Kidney (tissue), 14 donors: ENCODE data around the gene CCDC63. TPM values are rescaled to one million over a fixed set of nuclear protein-coding genes. Genes with fewer than 3 reads are reported as not detected.

ENCODE experiments used
- DNase-seq, 5 donors: peaks; one replicate each; pipeline ENCODE4 v3.0.0-alpha.2; 2013 to 2020
- FAIRE-seq: peaks from 2 replicates; lab custom pipeline; 2012; peaks lifted over from hg19 to GRCh38; lab: Jason Lieb, UNC
- H3K27ac ChIP-seq, 2 donors: one replicate each; pipeline ENCODE4 v1.7.0; 2013; ENCODE audit warnings: low read depth in 2 of 2, low read length in 2 of 2, inconsistent platforms in 1 of 2
- H3K27me3 ChIP-seq: one replicate; pipeline ENCODE4 v1.7.1; 2013; ENCODE audit warnings: low read length, inconsistent platforms; ENCODE audit not compliant: control insufficient read depth, insufficient read depth
- H3K36me3 ChIP-seq, 3 donors: one replicate each; pipeline versions ENCODE4 v1.7.0 to v1.7.1; 2013; ENCODE audit warnings: low read length in 3 of 3, control low read depth in 1 of 3, inconsistent platforms in 1 of 3; ENCODE audit not compliant: insufficient read depth in 3 of 3, control insufficient read depth in 2 of 3
- H3K4me1 ChIP-seq, 3 donors: one replicate each; pipeline versions ENCODE4 v1.7.0 to v1.7.1; 2013; ENCODE audit warnings: low read length in 3 of 3, inconsistent platforms in 1 of 3, low read depth in 1 of 3; ENCODE audit not compliant: control insufficient read depth in 2 of 3, insufficient read depth in 2 of 3
- H3K4me3 ChIP-seq, 3 donors: one replicate each; pipeline versions ENCODE4 v1.7.0 to v1.8.1; 2013; ENCODE audit warnings: low read length in 3 of 3, control low read depth in 1 of 3, inconsistent platforms in 1 of 3
- H3K9ac ChIP-seq, 3 donors: one replicate each; pipeline versions ENCODE4 v1.7.0 to v1.7.1; 2013; ENCODE audit warnings: low read length in 3 of 3, control low read depth in 1 of 3, inconsistent platforms in 1 of 3
- H3K9me3 ChIP-seq, 3 donors: one replicate each; pipeline versions ENCODE4 v1.7.0 to v1.7.1; 2013; ENCODE audit warnings: low read length in 3 of 3, control low read depth in 1 of 3, inconsistent platforms in 1 of 3; ENCODE audit not compliant: control insufficient read depth in 2 of 3, insufficient read depth in 1 of 3
- intact Hi-C: fragments of 100-400 bp; cut with DNase I; formaldehyde crosslinking; loops from one replicate; pipeline ENCODE4 v1.11.1; 2022
- polyA plus RNA-seq: library from polyadenylated mRNA; stranded (reverse); fragments of 350-450 nt; fragmentation: Illumina TruSeq; extraction: RNeasy Lipid Tissue Mini Kit (QIAGEN cat#74804); gene quantifications from one replicate; pipeline ENCODE4 v1.2.3, GENCODE V29; 2014; ENCODE audit warnings: low read depth, low replicate concordance; ENCODE audit not compliant: insufficient read depth
- total RNA-seq: library from RNA; stranded (reverse); fragmentation: NEBNext Ultra II Directional; extraction: Animal tissue kit (Norgen Biotek cat#: 25700); gene quantifications from one replicate; pipeline ENCODE4 v1.2.1, GENCODE V29; 2021
- TF ChIP-seq, protein P1 (sequence below): IDR thresholded peaks from 3 replicates; pipeline ENCODE4 v1.5.1; 2012; ENCODE audit warnings: mild to moderate bottlenecking, moderate library complexity, borderline replicate concordance; ENCODE audit not compliant: insufficient read depth; ENCODE audit errors: extremely low read depth
- donor health status: control.
- donor health status: control.
- donor health status: control.
- donor health status: control.
- donor health status: control.
- donor health status: DM: yes; HTN: yes; CAD: no.
- donor health status: Normal renal cell carcinoma (clear cell type).

CCDC63 gene
- total and polyA plus RNA-seq, 2 donors from 2014 or later: not detected

DNA sequence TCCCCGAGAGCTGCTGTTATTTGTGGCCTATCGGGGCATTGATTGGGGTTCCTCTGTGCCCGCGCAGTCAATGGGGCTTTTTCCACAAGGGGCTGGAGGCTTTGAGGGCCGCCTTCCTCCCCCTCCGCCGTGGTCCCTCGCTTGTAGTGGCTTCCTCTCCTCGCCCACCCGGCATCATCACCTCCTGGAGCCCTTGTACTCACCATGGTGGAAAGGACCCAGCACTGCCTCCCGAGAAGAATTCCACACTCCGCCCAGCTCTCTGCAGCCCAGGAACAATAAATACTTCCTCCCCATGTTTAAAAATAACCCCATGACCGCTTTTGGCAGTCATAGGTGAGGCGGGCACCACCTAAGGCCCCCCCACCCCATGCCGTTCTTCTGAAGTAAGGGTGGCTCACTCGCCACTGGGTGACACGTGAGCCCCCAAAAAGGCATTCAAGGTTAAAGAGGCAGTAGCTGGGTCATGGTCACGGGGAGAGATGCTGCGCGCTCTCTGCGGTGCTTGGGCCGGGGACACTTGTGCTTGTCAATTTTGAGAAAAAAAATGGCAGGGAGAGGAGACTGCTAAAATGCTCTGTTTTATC is 73.6 kb downstream of the CCDC63 start, which contains the start of gene MYL2:
MYL2 (minus strand) TSS at position 256 of the 587 bp plus-strand sequence; CDS start at position 206, 50 bp downstream.
- no peak within 1 kb of the TSS for H3K27ac ChIP-seq
- intact Hi-C loops: no loop called here
- no peak within 1 kb of the TSS for H3K9ac ChIP-seq
- H3K4me3 ChIP-seq: no peak within 1 kb of the TSS
- no peaks in the 10 kb centered on the region for H3K27me3 ChIP-seq
- H3K9me3 ChIP-seq: no peaks in the 10 kb centered on the region
- TF ChIP-seq, protein P1, sequence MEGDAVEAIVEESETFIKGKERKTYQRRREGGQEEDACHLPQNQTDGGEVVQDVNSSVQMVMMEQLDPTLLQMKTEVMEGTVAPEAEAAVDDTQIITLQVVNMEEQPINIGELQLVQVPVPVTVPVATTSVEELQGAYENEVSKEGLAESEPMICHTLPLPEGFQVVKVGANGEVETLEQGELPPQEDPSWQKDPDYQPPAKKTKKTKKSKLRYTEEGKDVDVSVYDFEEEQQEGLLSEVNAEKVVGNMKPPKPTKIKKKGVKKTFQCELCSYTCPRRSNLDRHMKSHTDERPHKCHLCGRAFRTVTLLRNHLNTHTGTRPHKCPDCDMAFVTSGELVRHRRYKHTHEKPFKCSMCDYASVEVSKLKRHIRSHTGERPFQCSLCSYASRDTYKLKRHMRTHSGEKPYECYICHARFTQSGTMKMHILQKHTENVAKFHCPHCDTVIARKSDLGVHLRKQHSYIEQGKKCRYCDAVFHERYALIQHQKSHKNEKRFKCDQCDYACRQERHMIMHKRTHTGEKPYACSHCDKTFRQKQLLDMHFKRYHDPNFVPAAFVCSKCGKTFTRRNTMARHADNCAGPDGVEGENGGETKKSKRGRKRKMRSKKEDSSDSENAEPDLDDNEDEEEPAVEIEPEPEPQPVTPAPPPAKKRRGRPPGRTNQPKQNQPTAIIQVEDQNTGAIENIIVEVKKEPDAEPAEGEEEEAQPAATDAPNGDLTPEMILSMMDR: no peak
- no peaks in the 10 kb centered on the region for H3K4me1 ChIP-seq
- FAIRE-seq (no peak), DNase-seq (peak in 1 of 5 donors; percentile 32)
- H3K36me3 ChIP-seq: no peaks in the 10 kb centered on the region

DNA sequence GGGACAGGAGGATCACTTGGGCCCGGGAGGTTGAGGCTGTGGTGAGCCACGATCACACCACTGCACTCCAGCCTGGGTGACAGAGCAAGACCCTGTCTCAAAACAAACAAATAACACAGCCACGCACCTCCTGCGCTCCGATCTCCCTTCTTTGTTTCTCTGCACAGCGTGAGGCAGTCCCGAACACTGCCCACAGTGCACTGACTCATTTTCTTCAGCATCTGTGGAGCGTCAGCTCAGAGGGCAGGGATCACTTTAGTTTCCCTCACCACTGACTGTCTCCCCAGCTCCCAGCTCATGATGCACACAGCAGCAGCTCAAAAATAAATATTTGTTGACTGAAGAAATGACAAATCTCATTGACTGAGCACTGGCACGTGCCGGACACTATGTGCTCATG is 74.5 kb downstream of the CCDC63 start:
- TF ChIP-seq, protein P1: no peak
- Histone ChIP-seq H3K4me1 (no peaks in the 10 kb centered on the region), H3K27me3 (no peaks in the 10 kb centered on the region), H3K9ac (no peak overlapping the region), H3K36me3 (no peaks in the 10 kb centered on the region), H3K9me3 (no peaks in the 10 kb centered on the region), H3K4me3 (no peak overlapping the region), H3K27ac (no peak overlapping the region)
- intact Hi-C loops: no loop called here
- DNase-seq (peak in 1 of 5 donors; percentile 14), FAIRE-seq (no peak)

DNA sequence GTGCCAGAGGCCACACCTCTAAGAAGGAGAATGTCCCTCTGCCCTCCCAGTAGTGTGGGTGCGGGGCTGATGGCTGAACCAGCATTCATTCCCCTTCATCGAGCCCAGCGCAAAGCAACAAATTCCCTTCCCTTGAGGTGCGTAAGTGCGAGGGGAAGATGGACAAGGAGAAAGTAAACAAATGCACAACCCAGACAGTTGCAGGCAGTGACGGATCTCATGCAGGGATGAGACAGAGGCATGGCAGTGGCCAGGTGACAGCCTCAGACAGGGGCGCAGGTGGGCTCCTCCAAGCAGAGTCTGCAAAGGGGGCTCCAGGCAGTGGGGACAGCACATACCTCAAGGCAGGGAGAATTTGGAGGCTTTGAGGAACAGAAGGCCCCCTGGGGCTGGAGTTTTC is 75.9 kb downstream of the CCDC63 start:
- Histone ChIP-seq H3K27me3 (no peaks in the 10 kb centered on the region), H3K4me3 (no peak overlapping the region), H3K9me3 (no peaks in the 10 kb centered on the region), H3K27ac (no peak overlapping the region), H3K9ac (no peak overlapping the region), H3K36me3 (no peaks in the 10 kb centered on the region), H3K4me1 (no peaks in the 10 kb centered on the region)
- TF ChIP-seq, protein P1: no peak
- FAIRE-seq (no peak), DNase-seq (peak in 1 of 5 donors; percentile 26)
- intact Hi-C loops: no loop called here
